ENCODE results near the gene ATP13A3. TPM values are rescaled to one million over a fixed set of nuclear protein-coding genes. Genes with fewer than 3 reads are reported as not detected.

ATP13A3 gene
- total and polyA plus RNA-seq, 2 of the 4 experiments (the other 2 are of a cell fraction) = 48.1 to 154 TPM

DNA sequence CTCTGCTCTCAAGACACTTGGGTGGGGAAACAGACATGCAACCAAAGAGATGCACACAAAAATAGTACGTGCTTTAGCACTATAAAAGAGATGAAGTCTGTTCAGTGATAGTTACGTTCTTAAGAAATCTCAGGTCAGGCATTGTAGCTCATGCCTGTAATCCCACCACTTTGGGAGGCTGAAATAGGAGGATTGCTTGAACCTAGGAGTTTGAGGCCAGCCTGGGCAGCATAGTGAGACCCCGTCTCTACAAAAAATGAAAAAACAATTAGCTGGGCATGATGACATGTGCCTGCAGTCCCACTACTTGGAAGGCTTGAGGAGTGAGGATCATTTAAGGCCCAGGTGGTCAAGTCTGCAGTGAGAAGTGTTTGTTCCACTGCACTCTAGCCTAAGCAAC lies 52.3 kb downstream of the ATP13A3 start:
- no peak overlapping the region for H2BK120ac ChIP-seq (ENCODE audit: low read depth, low read length)
- H2BK15ac ChIP-seq (ENCODE audit: low read depth, low read length) = no peak overlapping the region
- H3K4me2 ChIP-seq (ENCODE audit: low read depth, low read length) = no peak overlapping the region
- H3K27ac ChIP-seq (ENCODE audit: insufficient read depth, low read length) = no peak overlapping the region
- no peaks in the 10 kb centered on the region for H3K9me3 ChIP-seq (ENCODE audit: control insufficient read depth, insufficient read depth, low read length)
- no peak overlapping the region for H4K91ac ChIP-seq (ENCODE audit: insufficient read depth, low read depth, low read length)
- no peak overlapping the region for H3K14ac ChIP-seq (replicated peaks; ENCODE audit: low read depth, low read length)
- in situ Hi-C loops (cut with MboI; ENCODE audit: low sequenced_read_pairs) = no loop called here
- no peak overlapping the region for H3K4me3 ChIP-seq (ENCODE audit: insufficient read depth, low read depth, low read length)
- TF ChIP-seq MXI1 (IDR thresholded peaks at IDR 0.05; ENCODE audit: borderline replicate concordance, low read depth, low read length) (no peak), NFE2L2 (IDR thresholded peaks at IDR 0.05; ENCODE audit: low read depth, low read length) (no peak), CEBPB (IDR thresholded peaks at IDR 0.05; ENCODE audit: low read depth, low read length) (no peak), FOS (IDR thresholded peaks at IDR 0.05; ENCODE audit: low read depth, low read length) (no peak), MAZ (IDR thresholded peaks at IDR 0.05; ENCODE audit: borderline replicate concordance, low read depth, low read length) (no peak), RFX5 (IDR thresholded peaks at IDR 0.05; ENCODE audit: low read depth, low read length) (no peak), SMC3 (IDR thresholded peaks at IDR 0.05; ENCODE audit: low read depth, low read length) (no peak), RCOR1 (IDR thresholded peaks at IDR 0.05; ENCODE audit: insufficient replicate concordance, low read length) (no peak), MAFK (IDR thresholded peaks at IDR 0.05; ENCODE audit: low read depth, low read length) (no peak), RAD21 (IDR thresholded peaks at IDR 0.05; ENCODE audit: low read length) (no peak), CHD1 (IDR thresholded peaks at IDR 0.05; ENCODE audit: low read depth, low read length) (no peak), POLR2A (IDR thresholded peaks at IDR 0.05; ENCODE audit: low read depth, low read length) (no peak), BHLHE40 (IDR thresholded peaks at IDR 0.05; ENCODE audit: low read depth, low read length) (no peak)
- TF ChIP-seq, protein P1, sequence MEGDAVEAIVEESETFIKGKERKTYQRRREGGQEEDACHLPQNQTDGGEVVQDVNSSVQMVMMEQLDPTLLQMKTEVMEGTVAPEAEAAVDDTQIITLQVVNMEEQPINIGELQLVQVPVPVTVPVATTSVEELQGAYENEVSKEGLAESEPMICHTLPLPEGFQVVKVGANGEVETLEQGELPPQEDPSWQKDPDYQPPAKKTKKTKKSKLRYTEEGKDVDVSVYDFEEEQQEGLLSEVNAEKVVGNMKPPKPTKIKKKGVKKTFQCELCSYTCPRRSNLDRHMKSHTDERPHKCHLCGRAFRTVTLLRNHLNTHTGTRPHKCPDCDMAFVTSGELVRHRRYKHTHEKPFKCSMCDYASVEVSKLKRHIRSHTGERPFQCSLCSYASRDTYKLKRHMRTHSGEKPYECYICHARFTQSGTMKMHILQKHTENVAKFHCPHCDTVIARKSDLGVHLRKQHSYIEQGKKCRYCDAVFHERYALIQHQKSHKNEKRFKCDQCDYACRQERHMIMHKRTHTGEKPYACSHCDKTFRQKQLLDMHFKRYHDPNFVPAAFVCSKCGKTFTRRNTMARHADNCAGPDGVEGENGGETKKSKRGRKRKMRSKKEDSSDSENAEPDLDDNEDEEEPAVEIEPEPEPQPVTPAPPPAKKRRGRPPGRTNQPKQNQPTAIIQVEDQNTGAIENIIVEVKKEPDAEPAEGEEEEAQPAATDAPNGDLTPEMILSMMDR (conservative IDR thresholded peaks at IDR 0.05; ENCODE audit: low read depth, low read length) = no peak
- TF ChIP-seq, protein P2, sequence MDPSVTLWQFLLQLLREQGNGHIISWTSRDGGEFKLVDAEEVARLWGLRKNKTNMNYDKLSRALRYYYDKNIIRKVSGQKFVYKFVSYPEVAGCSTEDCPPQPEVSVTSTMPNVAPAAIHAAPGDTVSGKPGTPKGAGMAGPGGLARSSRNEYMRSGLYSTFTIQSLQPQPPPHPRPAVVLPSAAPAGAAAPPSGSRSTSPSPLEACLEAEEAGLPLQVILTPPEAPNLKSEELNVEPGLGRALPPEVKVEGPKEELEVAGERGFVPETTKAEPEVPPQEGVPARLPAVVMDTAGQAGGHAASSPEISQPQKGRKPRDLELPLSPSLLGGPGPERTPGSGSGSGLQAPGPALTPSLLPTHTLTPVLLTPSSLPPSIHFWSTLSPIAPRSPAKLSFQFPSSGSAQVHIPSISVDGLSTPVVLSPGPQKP (IDR thresholded peaks at IDR 0.05; ENCODE audit: borderline replicate concordance, low read depth, low read length) = no peak
- H4K20me1 ChIP-seq (ENCODE audit: insufficient read depth, low read length) = peaks cover 10% of the 10 kb centered on the region; the same call in 1 of the 2 replicates
- no peak overlapping the region for H3K9ac ChIP-seq (ENCODE audit: low read depth, low read length)
- H3K18ac ChIP-seq (ENCODE audit: low read depth, low read length) = no peak overlapping the region
- no peak overlapping the region for H2BK5ac ChIP-seq (ENCODE audit: low read depth, low read length, poor library complexity, severe bottlenecking)
- DNase-seq = no peak
- no peak overlapping the region for H4K8ac ChIP-seq (ENCODE audit: low read depth in 2 of 2, low read length in 2 of 2)
- peaks cover 25 to 38% of the 10 kb centered on the region in 2 experiments; a peak in 3 of 4 replicates for H3K79me1 ChIP-seq (ENCODE audit: low read depth in 1 of 2, low read length in 2 of 2)
- H3K36me3 ChIP-seq (ENCODE audit: control insufficient read depth, insufficient read depth, low read length) = peaks cover 50% of the 10 kb centered on the region
- no peak for ATAC-seq (ENCODE audit: low read depth)
- H2AK9ac ChIP-seq (replicated peaks; ENCODE audit: low read depth, low read length, poor library complexity) = no peak overlapping the region
- WGBS, 2 experiments (ENCODE audit: extremely low coverage in 2 of 2, insufficient read length in 1 of 2) = 100% methylated on average over 1 of the region's 3 CpGs; no CpG with 5 or more reads in 1 of the 2 experiments
- no peak overlapping the region for H2AK5ac ChIP-seq (ENCODE audit: low read depth, low read length)
- no peak overlapping the region for H2BK20ac ChIP-seq (ENCODE audit: low read depth, low read length)
- intact Hi-C loops (cut with micrococcal nuclease) = no loop called here
- no peaks in the 10 kb centered on the region for H3K27me3 ChIP-seq (ENCODE audit: control insufficient read depth, insufficient read depth, low read length)
- H3K4me1 ChIP-seq (ENCODE audit: control insufficient read depth, insufficient read depth, low read length) = no peaks in the 10 kb centered on the region
- no peak overlapping the region for H4K5ac ChIP-seq (ENCODE audit: low read depth, low read length)
- no peak overlapping the region for H3K56ac ChIP-seq (ENCODE audit: extremely low read depth, insufficient read depth, low read length)
- no TSS peak for BruUV-seq (replicated peaks)
- no peak overlapping the region for H3K4ac ChIP-seq (ENCODE audit: low read depth, low read length)
- ChIA-PET POLR2A (ENCODE audit: unreplicated experiment) (no interaction called here), CTCF (interaction anchor here (0.6 kb wide), 1 partner anchor 166 kb away, joined by 5 read pairs; no protein-coding TSS in a partner anchor)
- dilution Hi-C loops (cut with HindIII; ENCODE audit: low sequenced_read_pairs, unreplicated experiment) = no loop called here
- H3K23ac ChIP-seq (ENCODE audit: low read depth, low read length) = no peak overlapping the region
- no peaks in the 10 kb centered on the region for H3K9me1 ChIP-seq (ENCODE audit: insufficient read depth, low read length)
- no peak overlapping the region for H2AFZ ChIP-seq (replicated peaks; ENCODE audit: low read length, poor library complexity)

Data from IMR-90 (cell line).